ENCODE results near the gene NOBOX.
"Not testable (repeated sequence)": the region's sequence is repeated elsewhere in the genome, so short reads cannot be mapped to it uniquely, and the experiment has no call there.

The NOBOX gene

GRCh38 chr7:144390481-144390880, 13.0 kb downstream of the NOBOX start:
- peak; percentile 40 for DNase-seq

GRCh38 chr7:144388950-144389349, 14.5 kb downstream of the NOBOX start:
- DNase-seq: no peak

GRCh38 chr7:144386741-144387140, 16.8 kb downstream of the NOBOX start:
- no peak for DNase-seq

- no peak for DNase-seq
Measured at GRCh38 chr7:144384555-144385245, 18.8 kb downstream of the NOBOX start.

- no peak for DNase-seq
Measured at GRCh38 chr7:144384071-144384470, 19.4 kb downstream of the NOBOX start.

GRCh38 chr7:144379776-144380384, 23.6 kb downstream of the NOBOX start:
- no peak for DNase-seq

GRCh38 chr7:144378651-144379050, 24.8 kb downstream of the NOBOX start:
- DNase-seq: no peak

GRCh38 chr7:144369221-144369620, 34.3 kb downstream of the NOBOX start:
- not testable (repeated sequence) for DNase-seq

GRCh38 chr7:144367250-144367649, 36.2 kb downstream of the NOBOX start:
- DNase-seq: not testable (repeated sequence)

- DNase-seq: not testable (repeated sequence)
Measured at GRCh38 chr7:144365523-144365922, 38.0 kb downstream of the NOBOX start.

- not testable (repeated sequence) for DNase-seq
Measured at GRCh38 chr7:144362061-144362460, 41.4 kb downstream of the NOBOX start.

GRCh38 chr7:144356860-144357259, 46.6 kb downstream of the NOBOX start:
- not testable (repeated sequence) for DNase-seq

- not testable (repeated sequence) for DNase-seq
Measured at GRCh38 chr7:144356185-144356584, 47.3 kb downstream of the NOBOX start.

- DNase-seq: not testable (repeated sequence)
Measured at GRCh38 chr7:144355176-144355822, 48.2 kb downstream of the NOBOX start, which contains the start of gene ARHGEF5. ARHGEF5 (plus strand) TSS chr7:144355402; CDS start chr7:144362670, 7,268 bp downstream.

GRCh38 chr7:144351667-144352066, 51.8 kb downstream of the NOBOX start:
- DNase-seq: not testable (repeated sequence)

- DNase-seq: not testable (repeated sequence)
Measured at GRCh38 chr7:144348625-144349024, 54.9 kb downstream of the NOBOX start.
